Activated T-cell treated with anti-CD3 and anti-CD28 coated beads for 24 hours (primary cell): ENCODE measurements around the gene HYAL1.
A peak's percentile ranks its signal among the peaks of the same experiment; 100 is the strongest.
"Not testable (repeated sequence)": the region's sequence is repeated elsewhere in the genome, so short reads cannot be mapped to it uniquely, and the experiment has no call there.

ENCODE experiments used
- DNase-seq: peaks from one replicate; pipeline ENCODE4 v3.0.0-alpha.2; 2020; ENCODE audit warnings: low read depth

Gene HYAL1

GRCh38 chr3:50294089-50294488 is 9.3 kb downstream of the HYAL1 start:
- DNase-seq, result no peak

- no peak for DNase-seq
Observed at GRCh38 chr3:50293079-50293801, 10.1 kb downstream of the HYAL1 start.

GRCh38 chr3:50292159-50293078 is 11.0 kb downstream of the HYAL1 start, which contains the start of gene IFRD2:
IFRD2 (minus strand) TSS chr3:50292429; CDS start chr3:50292274, 155 bp downstream.
- peak; percentile 93 for DNase-seq

GRCh38 chr3:50290161-50290641 is 13.2 kb downstream of the HYAL1 start:
- no peak for DNase-seq

- no peak for DNase-seq
Observed at GRCh38 chr3:50289130-50289529, 14.2 kb downstream of the HYAL1 start.

GRCh38 chr3:50288387-50289007 is 14.9 kb downstream of the HYAL1 start:
- no peak for DNase-seq

- no peak for DNase-seq
Observed at GRCh38 chr3:50287262-50287661, 16.1 kb downstream of the HYAL1 start.

- no peak for DNase-seq
Observed at GRCh38 chr3:50286322-50287227, 16.8 kb downstream of the HYAL1 start.

GRCh38 chr3:50284121-50284520 is 19.3 kb downstream of the HYAL1 start:
- not testable (repeated sequence) for DNase-seq

DNA sequence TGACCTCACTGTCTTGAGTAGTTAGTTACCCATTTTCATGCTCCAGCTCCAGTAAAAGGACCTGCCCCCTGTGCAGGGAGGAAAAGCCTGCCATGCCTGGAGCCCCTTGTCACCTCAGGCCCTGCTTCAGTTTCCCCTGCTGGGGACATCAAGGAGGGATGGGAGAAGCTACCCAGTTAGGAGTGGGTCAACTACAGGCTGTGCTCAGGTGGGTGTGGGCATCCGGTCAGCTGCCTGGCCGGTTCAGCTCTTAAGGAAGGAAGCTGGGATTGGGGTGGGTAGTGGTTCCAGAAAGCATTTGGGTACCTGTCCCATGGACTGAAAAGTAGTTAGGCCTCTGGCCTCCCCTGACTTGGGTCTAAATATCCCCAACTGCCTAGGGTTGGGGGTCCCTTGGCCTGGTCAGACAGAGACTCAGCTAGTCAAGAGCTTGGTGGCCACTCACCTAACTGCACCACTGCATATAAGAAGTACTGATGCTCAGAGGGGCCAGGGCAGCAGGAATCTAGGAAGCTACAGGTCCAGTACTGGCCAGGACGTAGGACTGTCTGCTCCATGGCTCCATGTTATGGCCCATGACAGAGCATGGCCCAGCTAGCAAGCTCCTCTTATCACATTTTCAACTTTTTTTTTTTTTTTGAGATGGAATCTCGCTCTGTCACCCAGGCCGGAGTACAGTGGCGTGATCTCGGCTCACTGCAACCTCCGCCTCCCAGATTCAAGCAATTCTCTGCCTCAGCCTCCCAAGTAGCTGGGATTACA is 23.9 kb downstream of the HYAL1 start:
- no peak for DNase-seq

DNA sequence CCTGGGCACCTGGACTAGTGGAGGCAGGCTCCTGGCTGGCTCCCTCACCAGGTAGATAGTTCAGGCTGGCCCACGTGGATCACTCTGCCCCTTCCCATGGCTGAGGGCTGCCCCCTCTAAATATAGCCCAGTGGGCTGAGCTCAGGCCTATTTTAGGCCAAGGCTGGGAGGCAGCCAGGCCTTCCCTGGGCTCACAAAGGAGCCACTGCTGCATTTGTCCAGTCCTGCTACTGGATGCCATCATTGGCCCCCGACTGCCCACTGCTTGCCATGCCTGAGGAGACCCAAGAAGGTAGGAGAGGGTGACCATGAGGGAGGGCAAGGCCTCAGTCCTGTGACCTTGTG is 24.5 kb downstream of the HYAL1 start, which contains the start of gene LSMEM2:
TSS of gene LSMEM2 (plus strand) at position 208 of the 345 bp plus-strand sequence. CDS start at position 235, 27 bp downstream.
- no peak for DNase-seq

GRCh38 chr3:50278123-50278879 is 25.1 kb downstream of the HYAL1 start:
- DNase-seq, result no peak

GRCh38 chr3:50276762-50277101 is 26.6 kb downstream of the HYAL1 start:
- no peak for DNase-seq

DNA sequence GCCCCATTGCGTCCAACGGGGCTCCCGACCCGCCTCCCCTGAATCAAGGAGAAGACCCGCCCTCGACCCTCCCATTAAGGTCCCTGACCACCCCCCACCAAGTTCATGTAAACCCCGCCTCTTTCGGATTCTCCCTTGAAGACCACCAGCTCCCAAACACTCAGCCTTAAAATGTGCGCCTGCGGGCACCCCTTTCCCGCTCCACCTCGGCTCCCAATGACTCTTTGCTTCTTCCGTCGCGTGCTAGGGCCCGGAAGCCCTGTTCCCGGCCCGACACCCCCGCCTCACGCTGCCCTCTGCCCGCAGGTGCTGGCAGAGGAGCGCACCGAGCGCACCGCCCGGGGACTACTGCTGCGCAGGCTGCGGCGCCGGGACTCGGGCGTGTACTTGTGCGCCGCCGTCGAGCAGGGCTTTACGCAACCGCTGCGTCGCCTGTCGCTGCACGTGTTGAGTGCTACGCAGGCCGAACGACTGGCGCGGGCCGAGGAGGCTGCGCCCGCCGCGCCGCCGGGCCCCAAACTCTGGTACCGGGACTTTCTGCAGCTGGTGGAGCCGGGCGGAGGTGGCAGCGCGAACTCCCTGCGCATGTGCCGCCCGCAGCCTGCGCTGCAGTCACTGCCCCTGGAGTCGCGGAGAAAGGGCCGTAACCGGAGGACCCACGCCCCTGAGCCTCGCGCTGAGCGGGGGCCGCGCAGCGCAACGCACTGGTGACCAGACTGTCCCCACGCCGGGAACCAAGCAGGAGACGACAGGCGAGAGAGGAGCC is 27.2 kb downstream of the HYAL1 start:
- no peak for DNase-seq

- no peak for DNase-seq
Observed at GRCh38 chr3:50275141-50275995, 28.0 kb downstream of the HYAL1 start.

- peak; percentile 64 for DNase-seq
Observed at GRCh38 chr3:50274371-50275104, 28.8 kb downstream of the HYAL1 start.

DNA sequence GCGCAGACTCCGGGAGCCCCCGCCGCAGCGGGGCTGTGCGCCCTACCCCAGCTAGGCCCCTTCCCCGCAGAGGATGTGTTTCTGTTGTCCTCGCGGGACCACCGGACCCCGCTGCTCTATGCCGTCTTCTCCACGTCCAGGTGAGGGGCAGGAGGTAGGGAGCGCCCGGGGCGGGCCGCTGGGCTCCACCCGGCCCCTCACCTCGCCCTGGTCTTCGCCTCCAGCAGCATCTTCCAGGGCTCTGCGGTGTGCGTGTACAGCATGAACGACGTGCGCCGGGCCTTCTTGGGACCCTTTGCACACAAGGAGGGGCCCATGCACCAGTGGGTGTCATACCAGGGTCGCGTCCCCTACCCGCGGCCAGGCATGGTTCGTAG is 29.7 kb downstream of the HYAL1 start:
- no peak for DNase-seq
